Astrocyte (in vitro differentiated cells and primary cell): Measurements from ENCODE around the gene SDK1. TPM values are rescaled to one million over a fixed set of nuclear protein-coding genes. Genes with fewer than 3 reads are reported as not detected.

ENCODE experiments used
- DNase-seq: peaks from one replicate; pipeline ENCODE4 v3.0.0-alpha.2; 2010; ENCODE audit warnings: low read depth
- FAIRE-seq: peaks from 2 replicates; lab custom pipeline; 2011; peaks lifted over from hg19 to GRCh38; lab: Jason Lieb, UNC
- H2AFZ ChIP-seq: 2 replicates; pipeline ENCODE4 v1.6.0; 2012; ENCODE audit warnings: low read depth, low read length, inconsistent platforms
- H3K27ac ChIP-seq: 2 replicates; pipeline ENCODE4 v1.5.1; 2011; ENCODE audit warnings: low read depth, low read length, inconsistent platforms
- H3K27me3 ChIP-seq: 2 replicates; pipeline ENCODE4 v1.6.0; 2011; ENCODE audit warnings: low read length, inconsistent platforms; ENCODE audit not compliant: insufficient read depth
- H3K36me3 ChIP-seq: 2 replicates; pipeline ENCODE4 v1.5.1; 2011; ENCODE audit warnings: low read length, inconsistent platforms; ENCODE audit not compliant: insufficient read depth
- H3K4me1 ChIP-seq: 2 replicates; pipeline ENCODE4 v1.5.1; 2011; ENCODE audit warnings: low read length, inconsistent platforms; ENCODE audit not compliant: insufficient read depth
- H3K4me2 ChIP-seq: 2 replicates; pipeline ENCODE4 v1.6.0; 2012; ENCODE audit warnings: low read length, inconsistent platforms
- H3K4me3 ChIP-seq: 2 replicates; pipeline ENCODE4 v1.5.1; 2011; ENCODE audit warnings: low read depth, mild to moderate bottlenecking, low read length, inconsistent platforms; ENCODE audit not compliant: insufficient read depth
- H3K79me2 ChIP-seq: 2 replicates; pipeline ENCODE4 v1.6.0; 2012; ENCODE audit warnings: mild to moderate bottlenecking, low read length, inconsistent platforms; ENCODE audit not compliant: insufficient read depth
- H3K9ac ChIP-seq: 2 replicates; pipeline ENCODE4 v1.6.0; 2012; ENCODE audit warnings: mild to moderate bottlenecking, low read length, inconsistent platforms
- H3K9me3 ChIP-seq: 2 replicates; pipeline ENCODE4 v1.5.1; 2012; ENCODE audit warnings: low read depth, mild to moderate bottlenecking, low read length, inconsistent platforms; ENCODE audit not compliant: insufficient read depth
- H4K20me1 ChIP-seq: 2 replicates; pipeline ENCODE4 v1.6.0; 2012; ENCODE audit warnings: low read length, inconsistent platforms; ENCODE audit not compliant: insufficient read depth
- H3K27ac Mint-ChIP-seq: one replicate; pipeline ENCODE4 v1.8.0; 2021; ENCODE audit warnings: mild to moderate bottlenecking, mixed read lengths; ENCODE audit not compliant: unreplicated experiment
- H3K27me3 Mint-ChIP-seq: one replicate; pipeline ENCODE4 v1.8.0; 2021; ENCODE audit warnings: low read depth, mixed read lengths; ENCODE audit not compliant: unreplicated experiment
- H3K36me3 Mint-ChIP-seq: one replicate; pipeline ENCODE4 v1.8.0; 2021; ENCODE audit warnings: low read depth, mixed read lengths; ENCODE audit not compliant: unreplicated experiment
- H3K4me1 Mint-ChIP-seq: one replicate; pipeline ENCODE4 v1.8.0; 2021; ENCODE audit warnings: low read depth, mixed read lengths; ENCODE audit not compliant: unreplicated experiment
- H3K4me3 Mint-ChIP-seq: one replicate; pipeline ENCODE4 v1.8.0; 2021; ENCODE audit warnings: mild to moderate bottlenecking, moderate library complexity, mixed read lengths; ENCODE audit not compliant: unreplicated experiment
- H3K9me3 Mint-ChIP-seq: one replicate; pipeline ENCODE4 v1.8.0; 2021; ENCODE audit warnings: mild to moderate bottlenecking, mixed read lengths; ENCODE audit not compliant: unreplicated experiment
- CTCF ChIP-seq: IDR thresholded peaks from 2 replicates; pipeline ENCODE4 v1.5.1; 2011; ENCODE audit warnings: low read depth, mild to moderate bottlenecking, inconsistent platforms, low read length, moderate library complexity; ENCODE audit not compliant: insufficient read depth
- EZH2 ChIP-seq: IDR thresholded peaks from 2 replicates; pipeline ENCODE4 v1.6.1; 2012; ENCODE audit warnings: mild to moderate bottlenecking, low read length, inconsistent platforms; ENCODE audit not compliant: insufficient read depth
- total RNA-seq: library from RNA; stranded (reverse); gene quantifications from 2 replicates; pipeline ENCODE4 v1.2.1, GENCODE V29; 2021

Gene SDK1
- total RNA-seq, 1 donor from 2014 or later, result 4.2 TPM

GRCh38 chr7:4115941-4116610 is 815.0 kb downstream of the SDK1 start:
- H3K79me2 ChIP-seq, result no peaks in the 10 kb centered on the region
- peaks cover 18% of the 10 kb centered on the region for H3K9me3 Mint-ChIP-seq
- H3K27ac Mint-ChIP-seq, result peak overlapping the region; percentile 15
- no peak overlapping the region for H3K4me3 ChIP-seq
- H3K4me2 ChIP-seq, result no peak overlapping the region
- no peak overlapping the region for H3K27ac ChIP-seq
- no peaks in the 10 kb centered on the region for H3K27me3 ChIP-seq
- H3K36me3 Mint-ChIP-seq, result peaks cover 12% of the 10 kb centered on the region
- no peaks in the 10 kb centered on the region for H4K20me1 ChIP-seq
- no peaks in the 10 kb centered on the region for H3K9me3 ChIP-seq
- no peaks in the 10 kb centered on the region for H3K4me1 Mint-ChIP-seq
- H3K4me3 Mint-ChIP-seq, result no peak overlapping the region
- no peaks in the 10 kb centered on the region for H3K4me1 ChIP-seq
- no peaks in the 10 kb centered on the region for H3K36me3 ChIP-seq
- no peak overlapping the region for H3K9ac ChIP-seq
- TF ChIP-seq EZH2 (no peak), CTCF (no peak)
- peaks cover 26% of the 10 kb centered on the region for H3K27me3 Mint-ChIP-seq
- FAIRE-seq (no peak), DNase-seq (no peak)
- H2AFZ ChIP-seq, result no peak overlapping the region

DNA sequence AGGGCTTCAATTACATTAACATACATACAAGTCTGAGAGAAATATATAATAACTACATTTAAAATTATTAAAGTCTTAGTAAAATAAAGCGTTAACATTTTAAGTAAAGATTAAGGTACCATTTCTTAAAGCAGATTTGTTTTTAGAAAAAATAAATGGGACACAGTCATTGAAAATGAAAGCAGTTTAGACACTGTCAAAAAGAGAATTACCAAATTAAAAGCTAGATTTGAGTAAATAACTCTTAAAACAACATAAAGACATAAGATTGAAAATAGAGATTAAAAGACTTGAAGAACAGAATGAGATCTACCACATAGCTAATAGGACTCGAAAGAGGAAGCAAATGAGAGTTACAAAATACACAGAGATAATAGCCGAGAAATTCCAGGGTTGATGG is 818.8 kb downstream of the SDK1 start:
- TF ChIP-seq EZH2, result no peak
- no peak for TF ChIP-seq CTCF
- H3K9me3 Mint-ChIP-seq, result peaks cover 25% of the 10 kb centered on the region
- H3K27ac Mint-ChIP-seq, result no peak overlapping the region

DNA sequence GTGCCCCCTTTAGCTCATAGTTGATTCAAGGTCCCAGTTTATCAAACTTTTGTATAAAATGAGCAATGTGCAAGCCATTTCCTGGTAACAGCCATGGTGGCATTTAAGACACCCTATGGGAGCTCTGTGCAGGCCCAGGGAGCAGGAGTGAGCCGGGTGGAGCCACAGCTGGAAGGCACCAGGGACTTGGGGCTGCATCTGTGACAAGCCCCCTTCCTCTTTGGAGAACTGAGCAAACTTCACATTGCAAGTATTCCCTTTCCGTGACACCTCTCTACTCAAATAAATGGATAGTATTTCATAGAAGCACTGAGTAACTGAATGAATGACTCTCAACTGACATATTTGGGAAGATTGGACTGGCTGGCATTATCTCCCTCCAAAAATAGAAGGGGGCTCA is 822.3 kb downstream of the SDK1 start:
- H3K4me3 ChIP-seq, result no peak overlapping the region
- no peaks in the 10 kb centered on the region for H3K27me3 ChIP-seq
- H4K20me1 ChIP-seq, result no peaks in the 10 kb centered on the region
- no peak overlapping the region for H3K27ac ChIP-seq
- H3K36me3 ChIP-seq, result no peaks in the 10 kb centered on the region
- H3K4me1 ChIP-seq, result peaks cover 3% of the 10 kb centered on the region
- no peaks in the 10 kb centered on the region for H3K79me2 ChIP-seq
- FAIRE-seq, result no peak
- H2AFZ ChIP-seq, result no peak overlapping the region
- no peak overlapping the region for H3K9ac ChIP-seq
- peaks cover 2% of the 10 kb centered on the region for H3K9me3 ChIP-seq
- H3K27ac Mint-ChIP-seq, result peak overlapping the region; percentile 55
- H3K36me3 Mint-ChIP-seq, result peaks cover 3% of the 10 kb centered on the region
- H3K4me1 Mint-ChIP-seq, result peaks cover 4% of the 10 kb centered on the region
- peaks cover 18% of the 10 kb centered on the region for H3K9me3 Mint-ChIP-seq
- TF ChIP-seq CTCF, result no peak
- TF ChIP-seq EZH2, result no peak
- no peak overlapping the region for H3K4me3 Mint-ChIP-seq
- peaks cover 28% of the 10 kb centered on the region for H3K27me3 Mint-ChIP-seq
- no peak for DNase-seq
- H3K4me2 ChIP-seq, result no peak overlapping the region

More for the DNA sequence above, 818.8 kb downstream of the SDK1 start:
- Histone ChIP-seq H3K79me2 (no peaks in the 10 kb centered on the region), H3K27me3 (no peaks in the 10 kb centered on the region), H3K9ac (no peak overlapping the region), H3K27ac (no peak overlapping the region), H4K20me1 (no peaks in the 10 kb centered on the region), H3K9me3 (no peaks in the 10 kb centered on the region), H2AFZ (no peak overlapping the region), H3K36me3 (no peaks in the 10 kb centered on the region), H3K4me1 (peaks cover 3% of the 10 kb centered on the region), H3K4me2 (no peak overlapping the region), H3K4me3 (no peak overlapping the region)
- FAIRE-seq (no peak), DNase-seq (no peak)
- Mint-ChIP-seq H3K27me3 (peaks cover 15% of the 10 kb centered on the region), H3K4me3 (no peak overlapping the region), H3K4me1 (peaks cover 4% of the 10 kb centered on the region), H3K36me3 (peaks cover 7% of the 10 kb centered on the region)
